Measurements from ENCODE around the gene FLNC. TPM values are rescaled to one million over a fixed set of nuclear protein-coding genes. Genes with fewer than 3 reads are reported as not detected.
A peak's percentile ranks its signal among the peaks of the same experiment; 100 is the strongest.

FLNC gene
- total RNA-seq, 1 donor from 2014 or later, result 6.7 TPM

DNA sequence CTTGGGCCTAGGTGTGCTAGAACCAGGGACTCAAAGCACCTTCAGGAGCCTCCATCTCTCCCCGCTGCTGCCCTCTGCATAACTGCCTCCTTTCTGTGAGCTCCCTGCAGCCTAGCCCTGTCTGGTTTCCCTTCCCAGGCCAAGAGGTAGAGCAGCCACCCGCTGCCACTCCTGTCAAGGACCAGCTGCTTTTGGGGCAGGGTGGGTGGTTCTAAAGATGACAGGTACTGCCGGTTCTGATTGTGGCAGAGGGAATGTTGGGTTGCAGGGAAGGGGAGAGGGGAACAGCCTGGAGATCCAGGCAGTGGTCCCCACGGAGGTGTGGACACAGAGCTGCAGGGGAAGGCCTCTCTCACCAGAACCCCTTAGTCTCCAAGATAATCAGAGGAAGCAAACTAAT, 3.7 kb upstream of the FLNC start:
- Mint-ChIP-seq H3K4me1 (peaks cover 24% of the 10 kb centered on the region), H3K9me3 (no peaks in the 10 kb centered on the region), H3K27me3 (ENCODE audit: insufficient read depth, low read depth) (peaks cover 19% of the 10 kb centered on the region), H3K4me3 (no peak overlapping the region), H3K36me3 (no peaks in the 10 kb centered on the region), H3K27ac (no peak overlapping the region)
- Histone ChIP-seq H2AFZ (replicated peaks) (no peak overlapping the region), H3K9ac (no peak overlapping the region), H3K27me3 (peaks cover 19% of the 10 kb centered on the region), H3K4me2 (no peak overlapping the region), H3K79me2 (ENCODE audit: low read depth) (no peaks in the 10 kb centered on the region), H3K27ac (no peak overlapping the region), H3K4me3 (no peak overlapping the region), H3K4me1 (peaks cover 30% of the 10 kb centered on the region), H3K36me3 (no peaks in the 10 kb centered on the region), H4K20me1 (ENCODE audit: low read depth) (no peaks in the 10 kb centered on the region), H3F3A (ENCODE audit: low read depth) (peaks cover 26% of the 10 kb centered on the region), H3K9me3 (ENCODE audit: low read depth) (no peaks in the 10 kb centered on the region)
- DNase-seq (ENCODE audit: low spot score), result no peak
- TF ChIP-seq, protein P1, sequence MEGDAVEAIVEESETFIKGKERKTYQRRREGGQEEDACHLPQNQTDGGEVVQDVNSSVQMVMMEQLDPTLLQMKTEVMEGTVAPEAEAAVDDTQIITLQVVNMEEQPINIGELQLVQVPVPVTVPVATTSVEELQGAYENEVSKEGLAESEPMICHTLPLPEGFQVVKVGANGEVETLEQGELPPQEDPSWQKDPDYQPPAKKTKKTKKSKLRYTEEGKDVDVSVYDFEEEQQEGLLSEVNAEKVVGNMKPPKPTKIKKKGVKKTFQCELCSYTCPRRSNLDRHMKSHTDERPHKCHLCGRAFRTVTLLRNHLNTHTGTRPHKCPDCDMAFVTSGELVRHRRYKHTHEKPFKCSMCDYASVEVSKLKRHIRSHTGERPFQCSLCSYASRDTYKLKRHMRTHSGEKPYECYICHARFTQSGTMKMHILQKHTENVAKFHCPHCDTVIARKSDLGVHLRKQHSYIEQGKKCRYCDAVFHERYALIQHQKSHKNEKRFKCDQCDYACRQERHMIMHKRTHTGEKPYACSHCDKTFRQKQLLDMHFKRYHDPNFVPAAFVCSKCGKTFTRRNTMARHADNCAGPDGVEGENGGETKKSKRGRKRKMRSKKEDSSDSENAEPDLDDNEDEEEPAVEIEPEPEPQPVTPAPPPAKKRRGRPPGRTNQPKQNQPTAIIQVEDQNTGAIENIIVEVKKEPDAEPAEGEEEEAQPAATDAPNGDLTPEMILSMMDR (IDR thresholded peaks at IDR 0.05), result no peak
- TF ChIP-seq EZH2 (IDR thresholded peaks at IDR 0.05), result no peak
- no peak for TF ChIP-seq EZH2phosphoT487 (IDR thresholded peaks at IDR 0.05)

DNA sequence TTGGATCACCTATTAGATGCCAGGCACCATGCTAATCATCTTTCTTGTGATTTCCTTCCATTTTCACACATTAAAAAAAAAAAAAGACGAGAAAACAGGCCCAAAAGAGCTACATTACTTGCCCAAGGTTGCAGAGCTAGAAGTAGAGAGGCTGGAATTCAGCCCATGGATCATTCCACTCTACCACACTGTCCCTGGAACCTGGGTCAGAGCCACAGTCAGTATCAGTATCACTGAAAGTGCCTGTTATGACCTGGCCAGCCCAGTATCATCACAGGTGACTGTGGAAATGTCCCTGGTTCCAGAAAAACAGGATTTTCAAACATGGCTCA, 3.3 kb upstream of the FLNC start:
- Histone ChIP-seq H3K27ac (no peak overlapping the region), H3F3A (ENCODE audit: low read depth) (peaks cover 29% of the 10 kb centered on the region), H3K4me1 (peaks cover 34% of the 10 kb centered on the region), H3K9me3 (ENCODE audit: low read depth) (no peaks in the 10 kb centered on the region), H3K4me2 (no peak overlapping the region), H2AFZ (replicated peaks) (no peak overlapping the region), H3K27me3 (peaks cover 19% of the 10 kb centered on the region), H3K36me3 (no peaks in the 10 kb centered on the region), H3K9ac (no peak overlapping the region), H3K4me3 (no peak overlapping the region), H3K79me2 (ENCODE audit: low read depth) (no peaks in the 10 kb centered on the region), H4K20me1 (ENCODE audit: low read depth) (no peaks in the 10 kb centered on the region)
- Mint-ChIP-seq H3K36me3 (no peaks in the 10 kb centered on the region), H3K27ac (peak overlapping the region; percentile 54), H3K4me3 (peak overlapping the region; percentile 41), H3K9me3 (no peaks in the 10 kb centered on the region), H3K4me1 (peaks cover 28% of the 10 kb centered on the region), H3K27me3 (ENCODE audit: insufficient read depth, low read depth) (peaks cover 19% of the 10 kb centered on the region)
- TF ChIP-seq EZH2phosphoT487 (IDR thresholded peaks at IDR 0.05), result no peak
- TF ChIP-seq, protein P1 (IDR thresholded peaks at IDR 0.05), result no peak
- no peak for TF ChIP-seq EZH2 (IDR thresholded peaks at IDR 0.05)
- no peak for DNase-seq (ENCODE audit: low spot score)

- H3K9me3 Mint-ChIP-seq, result no peaks in the 10 kb centered on the region
- peak; percentile 43 for DNase-seq (ENCODE audit: low spot score)
- Histone ChIP-seq H3K9me3 (ENCODE audit: low read depth) (no peaks in the 10 kb centered on the region), H3F3A (ENCODE audit: low read depth) (peaks cover 31% of the 10 kb centered on the region), H4K20me1 (ENCODE audit: low read depth) (no peaks in the 10 kb centered on the region), H3K27ac (peak overlapping the region; percentile 18), H3K4me1 (peaks cover 39% of the 10 kb centered on the region), H3K27me3 (peaks cover 19% of the 10 kb centered on the region), H3K9ac (no peak overlapping the region), H3K4me2 (peak overlapping the region; percentile 25), H3K79me2 (ENCODE audit: low read depth) (no peaks in the 10 kb centered on the region), H3K36me3 (no peaks in the 10 kb centered on the region), H2AFZ (replicated peaks) (no peak overlapping the region), H3K4me3 (no peak overlapping the region)
- H3K4me3 Mint-ChIP-seq, result peak overlapping the region; percentile 41
- peaks cover 19% of the 10 kb centered on the region for H3K27me3 Mint-ChIP-seq (ENCODE audit: insufficient read depth, low read depth)
- peak overlapping the region; percentile 54 for H3K27ac Mint-ChIP-seq
- no peaks in the 10 kb centered on the region for H3K36me3 Mint-ChIP-seq
- TF ChIP-seq EZH2phosphoT487 (IDR thresholded peaks at IDR 0.05) (no peak), EZH2 (IDR thresholded peaks at IDR 0.05) (no peak)
- TF ChIP-seq, protein P1 (IDR thresholded peaks at IDR 0.05), result no peak
- H3K4me1 Mint-ChIP-seq, result peaks cover 30% of the 10 kb centered on the region
Observed at GRCh38 chr7:128827248-128827958, 2.8 kb upstream of the FLNC start.
